GM12801 (cell line): Measurements from ENCODE around the gene RPL27A.

Experiments used
- TF ChIP-seq, protein P1 (sequence below): IDR thresholded peaks from one replicate; pipeline ENCODE4 v1.5.1; 2011; ENCODE audit warnings: control low read depth; ENCODE audit not compliant: insufficient read length; ENCODE audit errors: extremely low read depth

Gene RPL27A

DNA sequence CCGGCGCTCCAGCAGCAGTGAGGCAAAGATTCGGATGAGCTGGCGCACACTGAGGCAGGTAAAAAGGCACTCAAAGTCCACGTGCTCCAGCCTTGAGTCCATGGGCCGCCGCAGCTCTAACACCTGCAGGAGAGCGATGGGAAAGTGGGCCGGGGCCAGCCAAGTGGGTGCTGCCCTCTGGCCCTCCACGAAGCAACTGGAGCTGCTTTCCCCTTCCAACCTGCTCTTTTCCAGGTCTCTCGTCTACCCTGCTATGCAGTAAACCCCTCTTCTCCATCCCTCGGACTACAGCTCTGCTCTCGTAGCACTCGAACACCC is 20.0 kb downstream of the RPL27A start:
- TF ChIP-seq, protein P1, sequence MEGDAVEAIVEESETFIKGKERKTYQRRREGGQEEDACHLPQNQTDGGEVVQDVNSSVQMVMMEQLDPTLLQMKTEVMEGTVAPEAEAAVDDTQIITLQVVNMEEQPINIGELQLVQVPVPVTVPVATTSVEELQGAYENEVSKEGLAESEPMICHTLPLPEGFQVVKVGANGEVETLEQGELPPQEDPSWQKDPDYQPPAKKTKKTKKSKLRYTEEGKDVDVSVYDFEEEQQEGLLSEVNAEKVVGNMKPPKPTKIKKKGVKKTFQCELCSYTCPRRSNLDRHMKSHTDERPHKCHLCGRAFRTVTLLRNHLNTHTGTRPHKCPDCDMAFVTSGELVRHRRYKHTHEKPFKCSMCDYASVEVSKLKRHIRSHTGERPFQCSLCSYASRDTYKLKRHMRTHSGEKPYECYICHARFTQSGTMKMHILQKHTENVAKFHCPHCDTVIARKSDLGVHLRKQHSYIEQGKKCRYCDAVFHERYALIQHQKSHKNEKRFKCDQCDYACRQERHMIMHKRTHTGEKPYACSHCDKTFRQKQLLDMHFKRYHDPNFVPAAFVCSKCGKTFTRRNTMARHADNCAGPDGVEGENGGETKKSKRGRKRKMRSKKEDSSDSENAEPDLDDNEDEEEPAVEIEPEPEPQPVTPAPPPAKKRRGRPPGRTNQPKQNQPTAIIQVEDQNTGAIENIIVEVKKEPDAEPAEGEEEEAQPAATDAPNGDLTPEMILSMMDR = no peak

DNA sequence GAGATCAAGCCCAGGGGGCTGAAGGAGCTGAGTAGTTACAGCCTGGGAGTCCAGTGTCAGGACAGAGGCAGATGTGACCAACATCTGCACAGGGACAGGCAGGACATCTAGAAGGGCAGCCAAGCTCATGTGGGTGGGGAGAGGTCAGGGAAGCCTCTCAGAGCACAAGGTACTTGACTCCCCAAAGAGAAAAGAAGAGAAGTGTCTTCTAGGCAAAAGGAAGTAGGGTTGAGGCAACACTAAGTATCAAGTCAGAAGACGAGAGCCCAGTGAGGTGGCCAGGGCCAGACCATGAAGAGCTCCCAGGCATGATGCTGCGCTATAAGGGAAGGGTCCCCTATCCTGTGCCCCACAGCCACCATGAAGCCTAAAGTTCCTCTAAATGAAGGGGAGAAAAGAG is 21.5 kb downstream of the RPL27A start:
- TF ChIP-seq, protein P1 = no peak

DNA sequence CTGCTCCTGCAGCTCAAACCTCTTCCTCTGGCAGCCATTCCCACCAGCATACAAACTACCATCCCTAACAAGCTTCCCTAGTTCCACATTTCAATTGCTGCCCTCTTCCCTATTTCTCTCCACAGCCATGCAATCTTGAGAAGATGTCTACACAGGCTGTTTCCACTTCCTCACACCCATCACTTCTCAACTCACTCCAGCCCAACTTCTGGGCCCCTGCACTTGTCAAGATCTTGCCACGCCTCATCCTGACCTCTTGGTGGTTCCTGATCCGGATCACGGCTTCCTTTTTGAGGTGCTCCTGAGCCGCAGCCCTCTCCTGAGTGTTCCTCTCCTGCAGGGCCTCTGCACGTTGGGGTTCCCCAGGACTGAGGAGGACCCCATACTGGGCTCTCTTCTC is 22.6 kb downstream of the RPL27A start:
- TF ChIP-seq, protein P1 = no peak

DNA sequence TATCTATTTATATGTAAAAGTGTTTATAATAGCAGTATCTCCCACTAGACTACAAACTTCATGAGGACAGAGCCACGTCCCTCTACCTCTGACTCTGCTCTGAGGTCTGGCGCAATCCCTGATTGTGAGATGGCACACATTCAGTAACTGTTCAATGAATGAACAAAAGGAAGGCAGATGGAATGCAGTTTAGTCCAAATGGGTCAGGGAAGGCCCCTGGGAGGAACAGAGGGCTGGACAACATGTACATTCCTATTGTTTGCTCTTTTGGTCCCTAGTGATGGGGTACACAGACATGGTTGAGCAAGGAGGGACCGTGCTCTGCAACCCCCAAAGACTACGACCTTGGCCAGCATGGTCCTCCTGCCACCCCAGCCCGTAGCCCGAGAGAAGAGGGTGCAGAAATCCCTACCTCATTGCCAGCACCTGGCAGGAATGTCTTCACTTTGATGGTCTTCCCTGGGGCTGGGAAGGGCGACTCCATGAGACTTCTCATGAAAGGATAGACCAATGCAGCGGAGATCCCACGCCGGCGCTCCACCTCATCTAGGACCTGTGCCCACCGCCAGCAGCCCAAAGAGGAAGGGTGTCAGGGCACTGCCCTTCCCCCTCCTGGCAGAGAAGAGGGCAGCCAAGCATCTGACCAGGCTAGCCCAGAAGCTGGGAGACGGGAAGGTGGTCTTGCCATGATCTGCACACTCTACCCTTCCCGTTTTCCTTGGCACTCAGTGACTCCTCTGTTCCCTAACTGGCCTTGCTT is 24.3 kb downstream of the RPL27A start:
- TF ChIP-seq, protein P1 = no peak

DNA sequence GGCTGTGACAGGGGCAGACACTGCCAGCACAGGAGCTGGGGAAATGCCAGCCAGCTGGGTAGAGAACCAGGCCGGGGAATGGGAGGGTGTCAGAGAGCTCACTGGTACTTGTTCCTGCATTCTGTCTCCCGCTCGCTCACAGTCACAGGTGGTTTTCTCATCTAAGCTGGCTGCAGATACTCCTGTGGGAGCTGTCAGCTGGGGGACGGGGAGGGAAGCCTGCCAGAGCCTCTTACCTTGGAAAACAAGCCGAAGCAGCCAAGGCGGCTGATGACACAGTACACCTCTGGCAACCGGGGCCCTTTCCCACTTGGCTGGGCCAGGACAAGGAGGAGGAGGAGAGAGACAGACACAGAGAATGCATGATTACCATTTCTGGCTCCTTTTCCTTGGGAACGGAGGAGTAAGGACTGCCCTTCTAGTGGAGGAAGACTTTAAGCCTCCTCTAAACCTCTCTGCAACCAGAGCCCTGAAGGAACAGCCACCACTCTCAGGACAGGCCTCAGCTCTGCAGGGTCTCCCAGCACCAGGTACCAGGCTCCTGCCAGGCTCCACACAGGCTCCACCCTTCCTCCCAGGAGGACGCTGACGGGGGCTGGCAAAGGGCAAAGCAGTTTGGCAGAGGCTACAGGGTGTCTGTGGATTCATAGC is 25.1 kb downstream of the RPL27A start:
- TF ChIP-seq, protein P1 = no peak

DNA sequence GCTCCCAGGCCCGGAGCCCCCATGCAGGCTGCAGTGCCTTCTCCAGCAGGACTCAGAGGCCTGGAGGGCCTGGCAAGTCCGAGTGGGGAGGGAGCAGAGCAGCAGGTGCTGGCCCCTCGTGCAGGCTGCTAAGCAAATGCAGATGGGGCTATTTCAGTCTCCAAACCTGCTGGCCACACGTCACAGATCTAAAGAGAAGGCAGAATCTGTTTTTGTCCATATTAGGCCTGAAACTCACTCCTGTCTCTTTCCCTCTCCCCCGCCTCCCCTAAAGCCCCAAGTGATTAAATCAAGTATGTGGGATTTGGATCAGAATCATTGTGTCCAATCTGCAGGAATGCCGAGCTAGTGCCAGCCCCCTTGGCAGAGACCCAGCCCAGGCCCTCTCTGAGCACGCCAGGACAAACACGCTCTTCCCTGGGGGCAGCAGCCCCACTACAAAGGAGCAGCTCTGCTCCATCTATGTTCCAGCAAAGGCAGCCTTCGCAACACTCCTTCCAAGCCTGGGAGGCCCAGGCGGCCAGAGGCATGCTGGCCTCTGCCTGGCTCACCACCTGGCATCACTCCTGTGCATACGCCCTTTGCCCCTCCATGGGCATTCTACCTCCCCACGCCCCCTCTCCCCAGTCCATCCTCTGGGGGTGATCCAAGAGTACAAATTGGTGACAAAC is 26.5 kb downstream of the RPL27A start:
- TF ChIP-seq, protein P1 = no peak

DNA sequence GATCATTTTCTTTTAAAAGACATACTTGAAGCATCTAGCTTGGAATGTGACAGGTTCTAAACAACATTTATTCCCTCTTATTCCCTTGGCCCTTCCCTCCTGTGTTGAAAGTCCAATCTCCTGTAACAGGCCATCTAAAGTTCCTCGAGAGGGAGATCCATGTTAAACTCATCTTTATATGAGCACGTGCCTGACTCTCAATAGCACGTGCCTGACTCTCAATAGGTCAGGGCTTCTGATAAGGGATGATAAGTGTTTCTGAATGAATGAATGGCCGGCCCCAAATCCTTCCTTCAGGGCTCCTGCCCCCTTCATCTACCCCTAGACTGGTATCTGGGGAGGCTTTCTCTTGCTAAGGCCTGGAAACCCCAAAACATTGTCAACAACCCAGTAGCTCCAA is 27.2 kb downstream of the RPL27A start:
- TF ChIP-seq, protein P1 = no peak
